NT2/D1 (cell line): ENCODE results near the gene RABL2B.
"Not testable (repeated sequence)": the region's sequence is repeated elsewhere in the genome, so short reads cannot be mapped to it uniquely, and the experiment has no call there.

Experiments
- SUZ12 ChIP-seq: IDR thresholded peaks from 2 replicates; pipeline ENCODE4 v1.6.1; 2011; ENCODE audit not compliant: insufficient read length, insufficient read depth; ENCODE audit errors: extremely low read depth
- ZNF274 ChIP-seq: IDR thresholded peaks from 2 replicates; pipeline ENCODE4 v1.6.1; 2011; ENCODE audit warnings: mild to moderate bottlenecking, low read depth, low read length

DNA sequence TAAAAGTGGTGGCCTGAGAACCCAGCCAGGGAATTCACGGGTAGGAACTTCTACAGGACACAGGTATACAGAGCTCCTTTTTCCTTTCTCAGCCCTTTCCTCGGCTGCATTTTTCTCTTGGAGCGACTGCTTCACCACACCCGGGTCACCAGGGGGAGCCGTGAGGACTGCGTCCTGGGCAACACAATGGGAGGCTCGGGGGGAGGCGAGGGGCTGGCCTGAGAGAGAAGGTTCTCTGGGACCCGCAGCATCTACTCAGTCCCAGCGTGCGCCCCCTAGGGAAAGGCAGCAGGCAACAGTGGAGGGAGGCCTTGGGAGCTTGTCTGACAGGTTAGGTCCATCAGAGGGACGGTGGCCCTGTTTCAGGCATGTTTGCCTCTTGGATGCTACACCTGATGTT lies 8.3 kb downstream of the RABL2B start:
- TF ChIP-seq SUZ12, ZNF274: not testable (repeated sequence)
